ENCODE results near the gene FRYL. TPM values are rescaled to one million over a fixed set of nuclear protein-coding genes. Genes with fewer than 3 reads are reported as not detected.

Gene FRYL
- total and polyA plus RNA-seq, 2 of the 13 experiments (the other 11 are each of a cell fraction or from before 2014, with no cell fraction given) = 9.7 to 19.6 TPM

GRCh38 chr4:48742412-48742811, 37.7 kb downstream of the FRYL start:
- DNase-seq (ENCODE audit: low spot score) = no peak
- no peak for ATAC-seq
- Histone ChIP-seq H3K27ac (ENCODE audit: extremely low read length, insufficient read depth, low read length) (no peak overlapping the region), H3K4me3 (replicated peaks in 1 of 3; ENCODE audit: insufficient read depth in 1 of 3, low read depth in 2 of 3, low read length in 3 of 3) (no peak overlapping the region), H3K9ac (ENCODE audit: insufficient read depth, low read depth, low read length) (no peak overlapping the region), H3K4me1 (ENCODE audit: insufficient read depth, low read length) (peaks cover 12% of the 10 kb centered on the region), H3K9me3 (ENCODE audit: low read length) (no peaks in the 10 kb centered on the region), H3K36me3 (replicated peaks in 1 of 2; ENCODE audit: control insufficient read depth in 1 of 2, insufficient read depth in 2 of 2, low read length in 2 of 2) (no peaks in the 10 kb centered on the region), H4K20me1 (ENCODE audit: insufficient read depth, low read length) (no peaks in the 10 kb centered on the region; the same call in 1 of the 2 replicates), H3K27me3 (ENCODE audit: control insufficient read depth in 1 of 2, insufficient read depth in 2 of 2, low read length in 2 of 2) (no peaks in the 10 kb centered on the region), H3K4me2 (ENCODE audit: low read depth, low read length) (no peak overlapping the region), H2AFZ (ENCODE audit: low read length) (no peak overlapping the region), H3K79me2 (ENCODE audit: insufficient read depth, low read length) (peaks cover 40% of the 10 kb centered on the region)
- TF ChIP-seq GLI4 (CRISPR knock-in tag; IDR thresholded peaks at IDR 0.05; ENCODE audit: borderline replicate concordance) (no peak), ZNF546 (CRISPR knock-in tag; conservative IDR thresholded peaks at IDR 0.05) (no peak), GTF2F1 (IDR thresholded peaks at IDR 0.05; ENCODE audit: low read length) (no peak), ZBTB8A (CRISPR knock-in tag; IDR thresholded peaks at IDR 0.05; ENCODE audit: borderline replicate concordance, low read depth) (no peak)
- TF ChIP-seq, protein P1, sequence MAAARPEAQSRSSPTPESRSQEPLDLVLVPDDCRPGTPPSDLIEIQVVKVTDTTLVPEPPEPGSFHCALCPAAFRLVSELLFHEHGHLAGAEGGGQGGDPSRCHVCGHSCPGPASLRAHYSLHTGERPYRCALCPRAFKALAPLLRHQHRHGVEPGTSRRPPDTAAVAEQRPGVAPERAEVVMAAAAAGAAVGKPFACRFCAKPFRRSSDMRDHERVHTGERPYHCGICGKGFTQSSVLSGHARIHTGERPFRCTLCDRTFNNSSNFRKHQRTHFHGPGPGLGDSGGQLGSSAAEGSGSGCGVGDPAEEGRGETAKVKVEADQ (CRISPR knock-in tag; IDR thresholded peaks at IDR 0.05; ENCODE audit: borderline replicate concordance) = no peak
- intact Hi-C loops (cut with micrococcal nuclease; ENCODE audit: unreplicated experiment) (no loop called here), in situ Hi-C loops (cut with HindIII; ENCODE audit: extremely low pct_ligation_motif_present, low pct_unique_long_range_greater_than_20kb) (no loop called here)
- POLR2A ChIA-PET = no interaction called here
- no peak for FAIRE-seq
- no TSS peak for BruUV-seq (replicated peaks)
- CTCF ChIA-PET (ENCODE audit: low intra/inter-chr PET ratio, low total read pairs) = no interaction called here

DNA sequence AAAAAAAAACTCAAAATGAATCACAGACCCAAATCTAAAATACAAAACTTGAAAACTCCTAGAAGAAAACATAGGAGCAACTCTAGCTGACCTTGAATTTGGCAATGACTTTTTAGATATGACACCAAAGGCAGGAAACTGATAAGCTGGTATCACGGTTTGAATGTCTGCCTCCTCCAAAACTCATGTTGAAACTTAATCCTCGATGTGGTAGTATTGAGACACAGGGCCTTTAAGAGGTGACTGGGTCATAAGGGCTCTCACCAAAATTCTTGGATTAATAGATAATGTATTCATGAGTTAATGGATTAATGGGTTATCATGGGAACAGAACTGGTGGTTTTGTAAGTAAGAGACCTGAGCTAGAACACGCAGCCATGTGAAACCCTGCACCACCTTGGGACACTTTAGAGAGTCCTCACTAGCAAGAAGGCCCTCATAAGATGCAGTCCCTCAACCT, 40.5 kb downstream of the FRYL start:
- no peak overlapping the region for H3K4me3 ChIP-seq (replicated peaks in 1 of 3; ENCODE audit: insufficient read depth in 1 of 3, low read depth in 2 of 3, low read length in 3 of 3)
- in situ Hi-C loops (cut with HindIII; ENCODE audit: extremely low pct_ligation_motif_present, low pct_unique_long_range_greater_than_20kb) = no loop called here
- TF ChIP-seq, protein P2, sequence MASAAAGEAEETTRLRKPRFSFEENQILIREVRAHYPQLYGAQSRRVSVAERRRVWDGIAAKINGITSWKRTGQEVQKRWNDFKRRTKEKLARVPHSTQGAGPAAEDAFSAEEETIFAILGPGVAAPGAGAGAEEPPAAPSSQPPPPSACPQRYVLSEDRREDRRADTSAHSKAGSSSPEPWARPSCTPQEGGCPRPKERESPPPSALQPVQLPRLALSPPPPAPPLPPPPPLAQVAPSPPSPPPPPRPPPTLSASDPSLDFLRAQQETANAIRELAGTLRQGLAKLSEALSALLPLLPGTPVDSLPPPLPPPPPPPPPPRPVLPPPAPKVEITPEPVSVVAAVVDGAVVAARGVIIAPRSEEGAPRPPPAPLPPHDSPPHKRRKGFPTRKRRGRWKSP (CRISPR knock-in tag; IDR thresholded peaks at IDR 0.05) = no peak
- TF ChIP-seq YEATS2 (CRISPR knock-in tag; IDR thresholded peaks at IDR 0.05; ENCODE audit: borderline replicate concordance) = no peak
- no peak for TF ChIP-seq ZBTB7B (CRISPR knock-in tag; IDR thresholded peaks at IDR 0.05)
- TF ChIP-seq KAT2B (IDR thresholded peaks at IDR 0.05; ENCODE audit: borderline replicate concordance, low read depth, low read length) = no peak
- no peak for TF ChIP-seq SUZ12 (IDR thresholded peaks at IDR 0.05; ENCODE audit: low read depth, low read length)
- TF ChIP-seq TBL1XR1 (IDR thresholded peaks at IDR 0.05; ENCODE audit: borderline replicate concordance, low read length, partially characterized antibody) = no peak
- no peak for TF ChIP-seq ZNF20 (CRISPR knock-in tag; IDR thresholded peaks at IDR 0.05)
- TF ChIP-seq CHD2 (IDR thresholded peaks at IDR 0.05; ENCODE audit: low read depth, low read length) = no peak

More for the DNA sequence above, 40.5 kb downstream of the FRYL start:
- H3K36me3 ChIP-seq (replicated peaks in 1 of 2; ENCODE audit: control insufficient read depth in 1 of 2, insufficient read depth in 2 of 2, low read length in 2 of 2) = no peaks in the 10 kb centered on the region
- ATAC-seq = no peak
- no peak overlapping the region for H3K4me2 ChIP-seq (ENCODE audit: low read depth, low read length)
- WGBS (ENCODE audit: low lambda C conversion rate) = 90% methylated on average over 3 of the region's 3 CpGs
- H3K9me3 ChIP-seq (ENCODE audit: low read length) = no peaks in the 10 kb centered on the region
- no TSS peak for BruUV-seq (replicated peaks)
- ChIA-PET CTCF (ENCODE audit: low intra/inter-chr PET ratio, low total read pairs) (no interaction called here), POLR2A (no interaction called here)
- DNase-seq (ENCODE audit: low spot score) = no peak
- no peak overlapping the region for H3K27ac ChIP-seq (ENCODE audit: extremely low read length, insufficient read depth, low read length)
- no peak overlapping the region for H2AFZ ChIP-seq (ENCODE audit: low read length)
- H3K9ac ChIP-seq (ENCODE audit: insufficient read depth, low read depth, low read length) = no peak overlapping the region
- peaks cover 37% of the 10 kb centered on the region for H3K79me2 ChIP-seq (ENCODE audit: insufficient read depth, low read length)
- peaks cover 12% of the 10 kb centered on the region for H3K4me1 ChIP-seq (ENCODE audit: insufficient read depth, low read length)
- FAIRE-seq = no peak
- intact Hi-C loops (cut with micrococcal nuclease; ENCODE audit: unreplicated experiment) = no loop called here
- H4K20me1 ChIP-seq (ENCODE audit: insufficient read depth, low read length) = no peaks in the 10 kb centered on the region; the same call in 1 of the 2 replicates
- no peaks in the 10 kb centered on the region for H3K27me3 ChIP-seq (ENCODE audit: control insufficient read depth in 1 of 2, insufficient read depth in 2 of 2, low read length in 2 of 2)

Measured in HepG2 (cell line).